Measurements from ENCODE around the gene ABCC3. TPM values are rescaled to one million over a fixed set of nuclear protein-coding genes. Genes with fewer than 3 reads are reported as not detected.

The ABCC3 gene
- total RNA-seq, 4 donors from 2014 or later = 297 to 655 (median 533) TPM

DNA sequence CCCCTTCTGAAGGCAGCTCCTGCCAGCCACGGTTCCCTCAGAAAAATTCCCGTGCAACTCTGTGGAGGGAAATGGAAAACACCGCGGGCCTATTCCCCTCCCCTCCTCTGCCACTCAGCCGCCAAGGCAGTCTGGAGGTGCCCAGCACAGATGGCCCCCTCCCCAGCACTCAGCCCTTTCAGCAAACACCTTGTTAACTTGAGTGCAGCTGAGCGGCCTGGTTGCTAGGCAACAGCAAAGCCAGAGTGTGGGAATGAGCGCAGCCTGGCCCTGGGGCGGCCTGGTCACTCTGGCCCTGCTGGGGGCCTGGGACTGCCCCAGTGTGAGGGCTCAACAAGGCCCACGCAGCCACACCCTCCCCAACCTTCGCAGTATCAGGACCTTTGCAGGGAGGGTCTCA lies 41.4 kb upstream of the ABCC3 start:
- intact Hi-C loops (cut with DNase I; ENCODE audit: low total_unique reads) = no loop called here
- H3K27me3 ChIP-seq = no peaks in the 10 kb centered on the region
- WGBS, 2 donors (ENCODE audit: low coverage in 1 of 2) = 59% methylated on average over 8 of the region's 10 CpGs; no CpG with 5 or more reads in 1 of the 2 donors
- in situ Hi-C loops (cut with MboI; ENCODE audit: low pct_ligation_motif_present in 1 of 4, low pct_unique_long_range_greater_than_20kb in 1 of 4, low sequenced_read_pairs in 3 of 4) = no loop called here
- H3K27ac ChIP-seq = no peak overlapping the region
- H3K4me1 ChIP-seq = peaks cover 0 to 12% (median 4%) of the 10 kb centered on the region in 4 donors
- no peak for DNase-seq
- H3K9me3 ChIP-seq = no peaks in the 10 kb centered on the region
- H3K4me3 ChIP-seq = no peak overlapping the region
- no peaks in the 10 kb centered on the region for H3K36me3 ChIP-seq
- TF ChIP-seq POLR2AphosphoS5 (IDR thresholded peaks at IDR 0.05) (no peak), POLR2A (IDR thresholded peaks at IDR 0.05) (no peak), EP300 (IDR thresholded peaks at IDR 0.05; ENCODE audit: low read depth) (no peak)
- TF ChIP-seq, protein P1, sequence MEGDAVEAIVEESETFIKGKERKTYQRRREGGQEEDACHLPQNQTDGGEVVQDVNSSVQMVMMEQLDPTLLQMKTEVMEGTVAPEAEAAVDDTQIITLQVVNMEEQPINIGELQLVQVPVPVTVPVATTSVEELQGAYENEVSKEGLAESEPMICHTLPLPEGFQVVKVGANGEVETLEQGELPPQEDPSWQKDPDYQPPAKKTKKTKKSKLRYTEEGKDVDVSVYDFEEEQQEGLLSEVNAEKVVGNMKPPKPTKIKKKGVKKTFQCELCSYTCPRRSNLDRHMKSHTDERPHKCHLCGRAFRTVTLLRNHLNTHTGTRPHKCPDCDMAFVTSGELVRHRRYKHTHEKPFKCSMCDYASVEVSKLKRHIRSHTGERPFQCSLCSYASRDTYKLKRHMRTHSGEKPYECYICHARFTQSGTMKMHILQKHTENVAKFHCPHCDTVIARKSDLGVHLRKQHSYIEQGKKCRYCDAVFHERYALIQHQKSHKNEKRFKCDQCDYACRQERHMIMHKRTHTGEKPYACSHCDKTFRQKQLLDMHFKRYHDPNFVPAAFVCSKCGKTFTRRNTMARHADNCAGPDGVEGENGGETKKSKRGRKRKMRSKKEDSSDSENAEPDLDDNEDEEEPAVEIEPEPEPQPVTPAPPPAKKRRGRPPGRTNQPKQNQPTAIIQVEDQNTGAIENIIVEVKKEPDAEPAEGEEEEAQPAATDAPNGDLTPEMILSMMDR (IDR thresholded peaks at IDR 0.05) = no peak

DNA sequence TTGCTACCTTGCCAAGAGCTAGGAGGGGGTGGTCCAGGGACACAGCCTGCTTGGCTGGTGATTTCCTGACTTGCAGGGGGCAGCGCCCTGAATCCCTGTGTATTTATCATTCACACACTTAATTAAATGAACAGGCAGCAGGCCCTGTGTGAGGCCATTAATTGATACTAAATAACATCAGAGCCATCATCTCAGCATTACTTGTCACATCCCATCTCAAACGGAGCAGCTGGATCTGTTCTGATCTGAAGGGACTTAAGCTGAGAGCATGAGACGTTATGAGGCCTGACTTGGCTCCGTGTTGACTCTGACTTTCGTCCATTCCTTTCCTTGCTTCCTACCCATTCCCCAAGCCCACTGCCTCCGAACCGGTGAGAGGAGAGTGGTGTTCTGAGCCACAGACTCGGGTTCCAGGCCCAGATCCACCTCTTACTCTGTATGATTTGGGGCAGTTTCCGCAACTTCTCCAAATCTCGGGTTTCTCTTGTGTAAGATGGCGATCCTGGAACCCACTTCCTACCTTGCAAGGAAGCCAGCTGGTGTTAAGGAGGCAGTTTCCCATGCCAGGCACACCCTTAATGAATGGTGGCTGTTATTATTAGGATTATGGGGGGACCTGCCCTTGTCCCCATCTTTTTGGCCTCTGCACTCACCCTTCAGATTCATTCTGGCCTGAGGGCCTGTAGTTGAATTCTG lies 40.4 kb upstream of the ABCC3 start:
- Histone ChIP-seq H3K36me3 (no peaks in the 10 kb centered on the region), H3K4me3 (no peak overlapping the region), H3K4me1 (peaks cover 0 to 5% (median 2%) of the 10 kb centered on the region in 4 donors), H3K9me3 (no peaks in the 10 kb centered on the region), H3K27me3 (no peaks in the 10 kb centered on the region), H3K27ac (no peak overlapping the region)
- DNase-seq = no peak
- 76 to 84% methylated on average over 6 to 11 of the region's 11 CpGs for WGBS, 2 donors (ENCODE audit: low coverage in 1 of 2)
- TF ChIP-seq POLR2AphosphoS5 (IDR thresholded peaks at IDR 0.05) (no peak), EP300 (IDR thresholded peaks at IDR 0.05; ENCODE audit: low read depth) (no peak)
- in situ Hi-C loops (cut with MboI; ENCODE audit: low pct_ligation_motif_present in 1 of 4, low pct_unique_long_range_greater_than_20kb in 1 of 4, low sequenced_read_pairs in 3 of 4) (no loop called here), intact Hi-C loops (cut with DNase I; ENCODE audit: low total_unique reads) (no loop called here)

DNA sequence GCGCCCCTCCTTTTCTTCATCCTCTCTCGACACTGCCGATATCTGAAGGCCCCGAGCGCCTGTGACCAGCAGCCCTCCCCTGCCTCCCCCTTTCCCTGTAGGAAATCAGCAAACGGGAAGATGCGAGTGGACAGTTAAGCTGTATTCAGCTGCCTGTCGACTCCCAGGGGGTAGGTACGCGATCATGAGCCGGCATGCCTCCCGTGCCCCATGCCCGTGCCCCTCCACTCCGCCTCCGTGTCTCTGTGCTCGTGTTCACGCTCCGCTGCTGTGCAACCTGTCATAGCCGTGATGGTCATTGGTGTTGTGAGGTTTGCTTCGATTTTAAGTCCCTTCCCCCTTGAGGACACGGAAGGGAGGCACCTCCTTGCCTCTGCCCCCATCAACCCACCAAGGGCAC lies 39.8 kb upstream of the ABCC3 start:
- TF ChIP-seq EP300 (IDR thresholded peaks at IDR 0.05; ENCODE audit: low read depth) (no peak), POLR2A (IDR thresholded peaks at IDR 0.05) (no peak), POLR2AphosphoS5 (IDR thresholded peaks at IDR 0.05) (no peak)
- TF ChIP-seq, protein P1 (IDR thresholded peaks at IDR 0.05) = no peak
- H3K4me3 ChIP-seq = no peak overlapping the region
- intact Hi-C loops (cut with DNase I; ENCODE audit: low total_unique reads) (no loop called here), in situ Hi-C loops (cut with MboI; ENCODE audit: low pct_ligation_motif_present in 1 of 4, low pct_unique_long_range_greater_than_20kb in 1 of 4, low sequenced_read_pairs in 3 of 4) (no loop called here)
- 90% methylated on average over 21 of the region's 21 CpGs; no CpG with 5 or more reads in 1 of the 2 donors for WGBS, 2 donors (ENCODE audit: low coverage in 1 of 2)
- no peaks in the 10 kb centered on the region for H3K9me3 ChIP-seq
- H3K4me1 ChIP-seq = no peaks in the 10 kb centered on the region
- H3K27me3 ChIP-seq = no peaks in the 10 kb centered on the region
- H3K27ac ChIP-seq = no peak overlapping the region
- H3K36me3 ChIP-seq = no peaks in the 10 kb centered on the region
- DNase-seq = no peak

DNA sequence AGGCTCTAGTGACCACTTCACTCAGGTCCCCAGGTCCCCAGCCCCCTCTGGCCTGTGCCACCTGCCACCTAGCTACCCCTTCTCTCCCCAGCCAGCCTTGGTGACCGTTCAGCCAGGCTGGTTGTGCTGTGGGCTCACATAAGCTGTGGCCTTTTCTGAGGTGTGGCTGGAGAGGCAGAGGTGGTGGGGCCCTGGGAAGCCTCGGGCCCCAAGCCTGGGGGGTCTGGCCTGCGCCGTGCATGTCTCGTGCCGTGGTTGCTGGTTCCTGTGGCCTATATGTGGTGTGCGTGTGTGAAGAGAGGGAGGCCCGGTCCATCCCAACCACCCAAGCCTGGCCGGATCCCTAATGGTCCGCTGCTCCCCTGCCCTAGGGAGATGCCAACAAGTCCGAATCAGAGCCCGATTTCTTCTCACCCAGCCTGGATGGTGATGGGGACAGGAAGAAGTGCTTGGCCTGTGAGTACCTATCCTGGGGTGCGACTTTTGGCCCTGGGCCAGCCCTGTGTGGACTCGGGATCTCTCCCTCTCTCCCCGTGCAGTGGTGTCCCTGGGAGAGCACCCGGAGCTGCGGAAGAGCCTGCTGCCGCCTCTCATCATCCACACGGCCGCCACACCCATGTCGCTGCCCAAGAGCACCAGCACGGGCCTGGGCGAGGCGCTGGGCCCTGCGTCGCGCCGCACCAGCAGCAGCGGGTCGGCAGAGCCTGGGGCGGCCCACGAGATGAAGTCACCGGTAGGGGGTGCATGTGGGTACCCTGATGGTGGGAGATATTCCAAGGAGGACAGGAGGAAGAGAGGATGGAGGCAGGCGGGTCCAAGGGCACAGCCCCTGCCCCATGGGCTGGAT lies 38.3 kb upstream of the ABCC3 start:
- Histone ChIP-seq H3K4me3 (no peak overlapping the region), H3K27me3 (no peaks in the 10 kb centered on the region), H3K36me3 (no peaks in the 10 kb centered on the region), H3K4me1 (no peaks in the 10 kb centered on the region), H3K9me3 (no peaks in the 10 kb centered on the region), H3K27ac (no peak overlapping the region)
- 64% methylated on average over 34 of the region's 34 CpGs; no CpG with 5 or more reads in 1 of the 2 donors for WGBS, 2 donors (ENCODE audit: low coverage in 1 of 2)
- TF ChIP-seq POLR2A (IDR thresholded peaks at IDR 0.05) = no peak
- TF ChIP-seq, protein P1 (IDR thresholded peaks at IDR 0.05) = peak in 3 of 5 experiments; percentile 28 to 38 (median 36)
- in situ Hi-C loops (cut with MboI; ENCODE audit: low pct_ligation_motif_present in 1 of 4, low pct_unique_long_range_greater_than_20kb in 1 of 4, low sequenced_read_pairs in 3 of 4) (no loop called here), intact Hi-C loops (cut with DNase I; ENCODE audit: low total_unique reads) (no loop called here)
- DNase-seq = peak; percentile 21
